Stomach (tissue), 9 donors: ENCODE measurements around the gene SLC38A10. TPM values are rescaled to one million over a fixed set of nuclear protein-coding genes. Genes with fewer than 3 reads are reported as not detected.

Source experiments
- DNase-seq, 2 donors: peaks; one replicate each; pipeline versions ENCODE4 v3.0.0 to v3.0.0-alpha.2; 2013 to 2019
- H3K27ac ChIP-seq, 5 donors: fragments of 200-600 bp in 4 of 5; sonication (generic) in 4 of 5; one replicate each; pipeline ENCODE4 v1.5.1; 2013 to 2019; ENCODE audit warnings: mild to moderate bottlenecking in 1 of 5, moderate library complexity in 1 of 5
- H3K27me3 ChIP-seq, 3 donors: fragments of 200-600 bp; sonication (generic); one replicate each; pipeline ENCODE4 v1.5.1; 2017 to 2019; ENCODE audit warnings: mixed run types in 1 of 3
- H3K36me3 ChIP-seq, 4 donors: fragments of 200-600 bp; sonication (generic); 1 replicate in 3 of 4; 2 replicates in 1 of 4; pipeline ENCODE4 v1.5.1; 2016 to 2019
- H3K4me1 ChIP-seq, 4 donors: fragments of 200-600 bp; sonication (generic); one replicate each; pipeline ENCODE4 v1.5.1; 2016 to 2019
- H3K4me3 ChIP-seq, 4 donors: fragments of 200-600 bp; sonication (generic) in 3 of 4; one replicate each; pipeline ENCODE4 v1.5.1; 2016 to 2019; ENCODE audit warnings: mild to moderate bottlenecking in 1 of 4
- H3K9me3 ChIP-seq, 4 donors: fragments of 200-600 bp; sonication (generic); one replicate each; pipeline ENCODE4 v1.5.1; 2016 to 2019
- CTCF ChIP-seq, 7 experiments: fragments of 450-650 bp in 4 of 7; fragments of 200-600 bp in 3 of 7; sonication (generic) in 3 of 7; IDR thresholded peaks; one replicate each; pipeline ENCODE4 v1.5.1; 2016 to 2019; ENCODE audit warnings: antibody characterized with exemption in 7 of 7, control low read depth in 2 of 7, mild to moderate bottlenecking in 1 of 7
- EP300 ChIP-seq: sonication (generic); formaldehyde crosslinking; IDR thresholded peaks from one replicate; pipeline ENCODE4 v1.6.1; 2017; ENCODE audit warnings: antibody characterized with exemption
- POLR2A ChIP-seq, 4 donors: fragments of 450-650 bp; IDR thresholded peaks; one replicate each; pipeline ENCODE4 v1.6.1; 2016; ENCODE audit warnings: antibody characterized with exemption in 4 of 4, control low read depth in 2 of 4, mild to moderate bottlenecking in 1 of 4, moderate library complexity in 1 of 4
- POLR2AphosphoS5 ChIP-seq, 3 donors: sonication (generic); formaldehyde crosslinking; IDR thresholded peaks; one replicate each; pipeline ENCODE4 v1.6.1; 2016; ENCODE audit warnings: antibody characterized with exemption in 3 of 3
- WGBS, 5 donors: extraction: QIAGEN DNeasy Blood & Tissue Kit in 3 of 5; methylation state at CpG; one replicate each; pipeline versions ENCODE4 v1.1.5 to v1.1.7; 2013 to 2018; 5-methylcytosine and 5-hydroxymethylcytosine counted together
- intact Hi-C: fragments of 100-400 bp; cut with DNase I; formaldehyde crosslinking; loops from one replicate; pipeline ENCODE4 v1.15.1; 2023; ENCODE audit warnings: low total_unique reads
- polyA plus RNA-seq, 3 donors: library from polyadenylated mRNA; stranded (reverse); fragments of 200-250 nt; gene quantifications; one replicate each; pipeline ENCODE4 v1.2.3, GENCODE V29; 2013
- total RNA-seq, 5 donors: library from RNA; depleted of rRNA; stranded (reverse); fragments of >200 nt; gene quantifications; one replicate each; pipeline versions ENCODE4 v1.1.0 to v1.2.3, GENCODE V29; 2014 to 2016
- donor health status: healthy with polysubstance abuse.
- donor health status: Bipolar disorder and iron deficiency.
- donor health status: healthy.

Gene SLC38A10
- total and polyA plus RNA-seq, 8 donors = 18.6 to 140 (median 67.3) TPM

GRCh38 chr17:81282876-81283275, 12.2 kb downstream of the SLC38A10 start:
- intact Hi-C loops = no loop called here
- H3K36me3 ChIP-seq = peaks cover 37 to 90% (median 79%) of the 10 kb centered on the region in 4 donors
- TF ChIP-seq POLR2A (IDR thresholded peaks at IDR 0.05) = no peak
- TF ChIP-seq CTCF (IDR thresholded peaks at IDR 0.05) = no peak
- TF ChIP-seq POLR2AphosphoS5 (IDR thresholded peaks at IDR 0.05) = no peak
- TF ChIP-seq EP300 = no peak

GRCh38 chr17:81282141-81282540, 13.0 kb downstream of the SLC38A10 start:
- Histone ChIP-seq H3K4me1 (peaks cover 12 to 56% (median 38%) of the 10 kb centered on the region in 4 donors), H3K27ac (no peak overlapping the region), H3K36me3 (peaks cover 35 to 90% (median 75%) of the 10 kb centered on the region in 4 donors), H3K4me3 (no peak overlapping the region), H3K27me3 (no peaks in the 10 kb centered on the region), H3K9me3 (no peaks in the 10 kb centered on the region)
- intact Hi-C loops = no loop called here
- no peak for DNase-seq
- TF ChIP-seq CTCF (IDR thresholded peaks at IDR 0.05) = no peak
- no peak for TF ChIP-seq EP300
- 94 to 96% (median 96%) methylated on average over 14 to 33 of the region's 33 CpGs for WGBS, 5 donors

More at GRCh38 chr17:81282876-81283275, 12.2 kb downstream of the SLC38A10 start:
- no peak overlapping the region for H3K4me3 ChIP-seq
- no peaks in the 10 kb centered on the region for H3K9me3 ChIP-seq
- 92 to 96% (median 96%) methylated on average over 11 to 16 of the region's 16 CpGs for WGBS, 5 donors
- no peaks in the 10 kb centered on the region for H3K27me3 ChIP-seq
- DNase-seq = no peak
- no peak overlapping the region for H3K27ac ChIP-seq
- H3K4me1 ChIP-seq = peaks cover 5 to 56% (median 36%) of the 10 kb centered on the region in 4 donors

GRCh38 chr17:81280571-81280970, 14.5 kb downstream of the SLC38A10 start:
- Histone ChIP-seq H3K9me3 (no peaks in the 10 kb centered on the region), H3K27me3 (no peaks in the 10 kb centered on the region), H3K27ac (peak overlapping the region in 1 of 5 donors; percentile 77), H3K36me3 (peaks cover 48 to 96% (median 82%) of the 10 kb centered on the region in 4 donors), H3K4me3 (no peak overlapping the region), H3K4me1 (peaks cover 16 to 47% (median 28%) of the 10 kb centered on the region in 4 donors)
- DNase-seq = no peak
- no peak for TF ChIP-seq CTCF (IDR thresholded peaks at IDR 0.05)
- no peak for TF ChIP-seq POLR2A (IDR thresholded peaks at IDR 0.05)
- no peak for TF ChIP-seq EP300
- TF ChIP-seq POLR2AphosphoS5 (IDR thresholded peaks at IDR 0.05) = no peak
- 86 to 98% (median 95%) methylated on average over 16 to 24 of the region's 24 CpGs for WGBS, 5 donors
- intact Hi-C loops = no loop called here

GRCh38 chr17:81279278-81280275, 15.5 kb downstream of the SLC38A10 start:
- TF ChIP-seq EP300 (no peak), CTCF (IDR thresholded peaks at IDR 0.05) (no peak), POLR2A (IDR thresholded peaks at IDR 0.05) (no peak), POLR2AphosphoS5 (IDR thresholded peaks at IDR 0.05) (peak in 1 of 3 donors; percentile 66)
- WGBS, 5 donors = 90 to 95% (median 93%) methylated on average over 39 to 50 of the region's 50 CpGs
- peak overlapping the region in 1 of 5 donors; percentile 77 for H3K27ac ChIP-seq
- intact Hi-C loops = no loop called here
- DNase-seq = peak in 1 of 2 donors; percentile 41
- H3K4me3 ChIP-seq = no peak overlapping the region
- peaks cover 55 to 98% (median 86%) of the 10 kb centered on the region in 4 donors for H3K36me3 ChIP-seq
- H3K27me3 ChIP-seq = no peaks in the 10 kb centered on the region
- no peaks in the 10 kb centered on the region for H3K9me3 ChIP-seq
- peaks cover 12 to 37% (median 22%) of the 10 kb centered on the region in 4 donors for H3K4me1 ChIP-seq
